Kidney capillary endothelial cell (primary cell): ENCODE results near the gene RAD21L1.

Source experiments
- DNase-seq: peaks from one replicate; pipeline ENCODE4 v3.0.0-alpha.2; 2018; ENCODE audit warnings: low spot score

The RAD21L1 gene

GRCh38 chr20:1273366-1273765, 47.5 kb downstream of the RAD21L1 start:
- no peak for DNase-seq

- no peak for DNase-seq
Observed at GRCh38 chr20:1274485-1275311, 48.9 kb downstream of the RAD21L1 start.

GRCh38 chr20:1275919-1276318, 50.1 kb downstream of the RAD21L1 start:
- no peak for DNase-seq

GRCh38 chr20:1277529-1278322, 51.9 kb downstream of the RAD21L1 start:
- no peak for DNase-seq

GRCh38 chr20:1278993-1279392, 53.1 kb downstream of the RAD21L1 start:
- DNase-seq, result no peak

- DNase-seq, result no peak
Observed at GRCh38 chr20:1280195-1281102, 54.6 kb downstream of the RAD21L1 start.

GRCh38 chr20:1281279-1282057, 55.6 kb downstream of the RAD21L1 start:
- no peak for DNase-seq

- no peak for DNase-seq
Observed at GRCh38 chr20:1282966-1283365, 57.1 kb downstream of the RAD21L1 start.

GRCh38 chr20:1283522-1284510, 58.0 kb downstream of the RAD21L1 start:
- no peak for DNase-seq

- no peak for DNase-seq
Observed at GRCh38 chr20:1286267-1287024, 60.6 kb downstream of the RAD21L1 start.

- no peak for DNase-seq
Observed at GRCh38 chr20:1287306-1287705, 61.5 kb downstream of the RAD21L1 start.

GRCh38 chr20:1287787-1288569, 62.1 kb downstream of the RAD21L1 start:
- no peak for DNase-seq

- DNase-seq, result peak; percentile 9
Observed at GRCh38 chr20:1291191-1291741, 65.4 kb downstream of the RAD21L1 start.

GRCh38 chr20:1292620-1293019, 66.8 kb downstream of the RAD21L1 start:
- no peak for DNase-seq

GRCh38 chr20:1293641-1294379, 68.0 kb downstream of the RAD21L1 start:
- no peak for DNase-seq

GRCh38 chr20:1294497-1294896, 68.7 kb downstream of the RAD21L1 start:
- DNase-seq, result no peak

GRCh38 chr20:1295276-1295930, 69.6 kb downstream of the RAD21L1 start:
- no peak for DNase-seq
